Activated T-cell treated with anti-CD3 and anti-CD28 coated beads, Interleukin-2, amount 50 U/mL, for 24 hours (primary cell): ENCODE measurements around the gene ACOT13.
"Not testable (repeated sequence)": the region's sequence is repeated elsewhere in the genome, so short reads cannot be mapped to it uniquely, and the experiment has no call there.

Experiments used
- DNase-seq: peaks from one replicate; pipeline ENCODE4 v3.0.0-alpha.2; 2020
- H3K27ac Mint-ChIP-seq: 2 replicates; pipeline ENCODE4 v1.8.0; 2020; ENCODE audit warnings: mild to moderate bottlenecking, mixed read lengths
- H3K27me3 Mint-ChIP-seq: 2 replicates; pipeline ENCODE4 v1.8.0; 2020; ENCODE audit warnings: mixed read lengths
- H3K36me3 Mint-ChIP-seq: 2 replicates; pipeline ENCODE4 v1.8.0; 2020; ENCODE audit warnings: low read depth, mixed read lengths
- H3K4me1 Mint-ChIP-seq: 2 replicates; pipeline ENCODE4 v1.8.0; 2020; ENCODE audit warnings: low read depth, mixed read lengths
- H3K4me3 Mint-ChIP-seq: 2 replicates; pipeline ENCODE4 v1.8.0; 2020; ENCODE audit warnings: mild to moderate bottlenecking, moderate library complexity, mixed read lengths
- H3K9me3 Mint-ChIP-seq: 2 replicates; pipeline ENCODE4 v1.8.0; 2020; ENCODE audit warnings: mixed read lengths

The ACOT13 gene

DNA sequence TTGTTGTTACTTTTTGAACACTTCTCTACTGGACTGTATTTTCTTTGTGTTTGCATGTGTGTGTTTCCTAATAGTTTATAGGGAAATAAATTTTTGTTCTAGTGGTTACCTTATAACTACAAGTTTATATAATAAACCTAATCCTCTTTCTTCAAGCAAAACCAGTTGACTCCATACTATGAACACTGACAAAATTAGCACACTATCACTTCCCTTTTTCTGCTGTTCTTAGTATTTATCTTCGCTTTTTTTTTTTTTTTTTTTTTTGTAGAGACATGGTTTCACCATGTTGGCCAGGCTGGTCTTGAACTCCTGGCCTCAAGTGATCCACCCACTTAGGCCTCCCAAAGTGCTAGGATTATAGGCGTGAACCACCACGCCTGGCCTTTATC is 77.1 kb downstream of the ACOT13 start:
- Mint-ChIP-seq H3K27me3 (no peaks in the 10 kb centered on the region), H3K27ac (peak overlapping the region; percentile 96), H3K36me3 (no peaks in the 10 kb centered on the region), H3K9me3 (no peaks in the 10 kb centered on the region), H3K4me3 (peak overlapping the region; percentile 55), H3K4me1 (peaks cover 32% of the 10 kb centered on the region)
- DNase-seq, result no peak

DNA sequence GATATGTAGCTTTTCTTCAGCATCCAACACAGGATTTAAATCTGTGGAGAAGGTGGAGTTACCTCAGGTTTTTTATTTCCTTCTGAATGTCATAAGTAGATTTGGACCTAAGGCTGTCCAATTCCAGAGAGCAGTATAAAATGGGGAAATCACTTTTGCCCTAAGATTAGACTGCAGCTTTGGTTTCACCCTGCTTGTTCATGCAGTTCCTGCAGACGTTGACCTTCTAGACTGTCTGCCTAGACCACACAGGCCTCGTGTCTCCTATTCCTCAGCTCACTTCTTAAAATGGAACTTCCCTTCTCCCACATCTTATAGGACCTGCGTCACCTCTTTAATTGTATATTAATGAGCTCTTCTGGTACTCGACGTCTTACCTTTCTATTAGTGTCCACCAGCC is 78.0 kb downstream of the ACOT13 start:
- Mint-ChIP-seq H3K9me3 (no peaks in the 10 kb centered on the region), H3K36me3 (no peaks in the 10 kb centered on the region), H3K4me1 (peaks cover 32% of the 10 kb centered on the region), H3K27ac (no peak overlapping the region), H3K27me3 (peaks cover 3% of the 10 kb centered on the region), H3K4me3 (no peak overlapping the region)
- DNase-seq, result no peak

DNA sequence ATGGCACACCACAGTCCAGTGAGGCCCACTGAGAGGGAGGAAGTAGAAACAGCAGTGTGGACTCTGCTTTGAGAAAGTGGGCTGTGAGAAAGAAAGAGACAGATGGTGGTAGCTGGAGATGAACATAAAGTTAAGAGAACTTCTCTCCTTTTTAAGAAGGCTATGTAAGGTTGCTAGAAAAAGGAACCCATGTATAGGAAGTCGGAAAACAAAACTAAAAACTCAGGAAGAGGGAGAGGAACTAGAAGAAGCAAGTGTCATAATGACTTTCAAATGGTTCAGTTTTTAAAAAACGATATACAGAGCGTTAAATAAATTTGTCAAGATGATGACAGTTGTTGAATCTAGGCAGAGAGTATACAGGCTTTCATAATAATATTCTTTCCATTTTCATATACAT is 82.4 kb downstream of the ACOT13 start:
- Mint-ChIP-seq H3K9me3 (peaks cover 1% of the 10 kb centered on the region), H3K27me3 (peaks cover 3% of the 10 kb centered on the region), H3K4me3 (no peak overlapping the region), H3K36me3 (no peaks in the 10 kb centered on the region), H3K4me1 (peaks cover 6% of the 10 kb centered on the region), H3K27ac (no peak overlapping the region)
- no peak for DNase-seq

DNA sequence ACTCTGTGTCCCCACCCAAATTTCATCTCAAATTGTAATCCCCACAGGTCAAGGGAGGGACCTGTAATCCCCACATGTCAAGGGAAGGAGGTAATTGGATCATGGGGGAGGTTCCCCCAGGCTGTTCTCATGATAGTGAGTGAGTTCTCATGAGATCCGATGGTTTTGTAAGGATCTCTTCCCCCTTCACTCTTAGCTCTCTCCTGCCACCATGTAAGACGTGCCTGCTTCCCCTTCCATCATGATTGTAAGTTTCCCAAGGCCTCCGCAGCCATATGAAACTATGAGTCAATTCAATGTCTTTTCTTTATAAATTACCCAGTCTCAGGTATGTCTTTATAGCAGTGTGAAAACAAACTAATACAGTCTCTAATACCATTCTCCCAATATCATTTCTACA is 84.0 kb downstream of the ACOT13 start:
- H3K4me3 Mint-ChIP-seq, DNase-seq, H3K4me1 Mint-ChIP-seq, H3K27ac Mint-ChIP-seq, H3K9me3 Mint-ChIP-seq, H3K27me3 Mint-ChIP-seq, H3K36me3 Mint-ChIP-seq: not testable (repeated sequence)

DNA sequence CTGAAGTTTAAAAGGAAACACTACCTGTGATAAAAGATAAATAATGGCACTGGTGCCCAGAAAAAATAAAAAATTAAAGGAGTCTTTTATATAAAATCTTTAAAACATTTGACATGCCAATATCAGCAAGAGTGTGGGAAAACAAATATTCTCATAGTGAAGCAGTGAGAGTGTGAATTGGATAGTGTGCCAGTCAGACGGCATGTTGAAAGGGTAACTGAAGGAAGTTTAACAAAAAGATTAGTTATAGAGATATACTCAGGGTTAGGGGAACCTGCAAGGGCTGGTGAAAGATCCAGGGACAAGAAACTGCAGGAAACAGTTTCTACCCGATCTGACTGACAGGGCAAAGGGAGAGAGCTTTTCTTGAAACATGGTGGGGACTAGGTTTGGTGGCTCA is 85.6 kb downstream of the ACOT13 start:
- Mint-ChIP-seq H3K4me1 (no peaks in the 10 kb centered on the region), H3K27ac (no peak overlapping the region), H3K9me3 (peaks cover 2% of the 10 kb centered on the region), H3K4me3 (no peak overlapping the region), H3K36me3 (no peaks in the 10 kb centered on the region), H3K27me3 (peaks cover 3% of the 10 kb centered on the region)
- DNase-seq, result no peak

DNA sequence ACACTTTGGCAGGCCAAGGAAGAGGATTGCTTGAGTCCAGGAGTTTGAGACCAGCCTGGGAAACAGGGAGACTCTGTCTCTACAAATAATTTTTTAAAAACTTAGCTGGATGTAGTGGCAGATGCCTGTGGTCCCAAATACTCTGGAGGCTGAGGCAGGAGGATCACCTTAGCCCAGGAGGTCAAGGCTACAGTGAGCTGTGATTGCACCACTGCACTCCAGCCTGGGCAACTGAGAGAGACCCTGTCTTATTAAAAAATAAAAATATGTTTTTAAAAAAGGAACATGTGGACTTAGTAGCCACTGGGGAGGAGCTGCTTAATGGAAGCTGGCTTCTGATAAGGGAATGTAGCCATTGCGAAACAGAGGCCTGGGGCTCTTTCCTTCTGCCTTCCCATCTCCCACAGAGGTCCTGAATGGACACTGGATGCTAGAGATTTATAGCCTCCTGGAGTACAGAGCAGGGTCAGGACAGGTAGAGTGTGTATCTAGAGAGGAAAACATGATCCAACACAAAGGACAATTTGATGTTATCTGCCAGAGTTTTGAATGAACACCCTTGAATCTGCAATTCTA is 86.1 kb downstream of the ACOT13 start:
- no peaks in the 10 kb centered on the region for H3K4me1 Mint-ChIP-seq
- no peak overlapping the region for H3K4me3 Mint-ChIP-seq
- H3K27ac Mint-ChIP-seq, result no peak overlapping the region
- no peak for DNase-seq
- peaks cover 2% of the 10 kb centered on the region for H3K9me3 Mint-ChIP-seq
- H3K27me3 Mint-ChIP-seq, result peaks cover 3% of the 10 kb centered on the region
- H3K36me3 Mint-ChIP-seq, result no peaks in the 10 kb centered on the region

DNA sequence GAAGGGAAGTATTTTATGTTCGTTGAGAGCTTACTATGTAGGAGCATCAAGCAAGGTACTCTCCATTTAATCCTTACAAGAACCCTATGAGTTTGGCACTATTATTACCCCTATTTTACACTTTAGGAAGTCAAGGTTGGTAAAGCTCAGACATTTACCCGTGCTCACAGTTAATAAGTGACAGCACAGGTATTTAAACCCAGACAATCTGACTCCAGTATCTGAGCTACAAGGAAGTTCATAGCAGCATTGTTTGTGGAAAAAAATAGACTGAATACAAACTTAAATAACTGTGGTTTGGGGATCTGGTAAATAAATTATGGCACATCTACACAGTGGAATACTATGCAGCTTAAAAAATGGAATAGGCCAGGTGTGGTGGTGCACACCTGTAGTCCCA is 86.7 kb downstream of the ACOT13 start:
- Mint-ChIP-seq H3K27ac (no peak overlapping the region), H3K4me3 (no peak overlapping the region), H3K4me1 (no peaks in the 10 kb centered on the region), H3K9me3 (peaks cover 2% of the 10 kb centered on the region), H3K36me3 (no peaks in the 10 kb centered on the region), H3K27me3 (peaks cover 3% of the 10 kb centered on the region)
- no peak for DNase-seq

DNA sequence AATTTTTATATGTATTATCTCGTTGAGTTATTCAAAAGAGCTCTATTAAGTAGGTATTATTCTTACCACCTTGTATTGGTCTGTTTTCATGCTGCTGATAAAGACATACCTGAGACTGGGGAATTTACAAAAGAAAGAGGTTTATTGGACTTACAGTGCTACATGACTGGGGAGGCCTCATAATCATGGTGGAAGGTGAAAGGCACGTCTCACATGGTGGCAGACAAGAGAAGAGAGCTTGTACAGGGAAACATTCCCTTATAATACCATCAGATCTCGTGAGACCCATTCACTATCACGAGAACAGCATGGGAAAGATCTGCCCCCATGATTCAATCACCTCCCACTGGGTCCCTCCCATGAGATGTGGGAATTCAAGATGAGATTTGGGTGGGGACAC is 87.5 kb downstream of the ACOT13 start:
- not testable (repeated sequence) for DNase-seq, H3K27me3 Mint-ChIP-seq, H3K36me3 Mint-ChIP-seq, H3K4me3 Mint-ChIP-seq, H3K9me3 Mint-ChIP-seq, H3K27ac Mint-ChIP-seq, H3K4me1 Mint-ChIP-seq
